HG03066 (cell line): ENCODE data around the gene MAFG.
"Not testable (repeated sequence)": the region's sequence is repeated elsewhere in the genome, so short reads cannot be mapped to it uniquely, and the experiment has no call there.

Source experiments
- ATAC-seq: cut with Tn5 transposase; IDR thresholded peaks from one replicate; pipeline ENCODE4 v1.9.1; 2021; ENCODE audit warnings: low read depth; ENCODE audit not compliant: unreplicated experiment

Gene MAFG

DNA sequence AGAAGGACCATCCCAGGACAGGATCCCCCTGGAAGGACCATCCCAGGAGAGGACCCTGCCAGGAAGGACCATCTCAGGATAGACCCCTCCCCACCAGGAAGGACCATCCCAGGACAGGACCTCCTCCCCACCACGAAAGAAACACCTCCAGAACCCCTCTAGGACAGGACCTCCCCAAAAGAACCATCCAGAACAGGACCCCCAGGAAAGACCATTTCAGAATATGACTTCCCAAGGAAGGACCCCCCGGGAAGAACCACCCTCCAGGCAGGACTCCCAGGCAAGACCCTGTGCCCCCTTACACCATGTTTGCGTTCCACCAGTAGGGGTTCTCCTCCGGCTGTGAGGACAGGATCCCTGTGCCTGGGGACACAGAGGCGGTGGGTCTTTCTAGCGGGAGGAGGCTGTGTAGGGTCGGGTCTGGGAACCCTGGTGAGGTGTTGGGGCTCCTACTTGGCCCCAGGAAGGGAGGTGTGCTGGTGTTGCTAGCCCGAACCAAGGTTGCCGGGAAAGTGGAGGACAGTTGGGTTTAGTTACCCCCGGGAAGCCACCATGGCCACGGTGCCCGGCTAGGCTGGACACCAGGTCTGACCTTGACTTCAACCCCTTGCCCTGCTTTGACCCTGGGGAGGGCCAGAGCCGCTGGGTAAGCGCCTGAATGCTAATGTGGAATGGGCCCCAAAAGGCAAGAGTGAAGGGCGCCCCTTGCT, 31.3 kb upstream of the MAFG start:
- no peak for ATAC-seq

GRCh38 chr17:81957691-81958432, 30.3 kb upstream of the MAFG start:
- ATAC-seq, result no peak

- no peak for ATAC-seq
These were observed 29.4 kb upstream of the MAFG start for GRCh38 chr17:81956607-81957589.

- ATAC-seq, result no peak
These were observed 28.4 kb upstream of the MAFG start for GRCh38 chr17:81955756-81956544.

GRCh38 chr17:81955058-81955681, 27.6 kb upstream of the MAFG start:
- no peak for ATAC-seq

- ATAC-seq, result no peak
These were observed 26.9 kb upstream of the MAFG start for GRCh38 chr17:81954131-81955057.

GRCh38 chr17:81953443-81953842, 25.9 kb upstream of the MAFG start:
- ATAC-seq, result not testable (repeated sequence)

DNA sequence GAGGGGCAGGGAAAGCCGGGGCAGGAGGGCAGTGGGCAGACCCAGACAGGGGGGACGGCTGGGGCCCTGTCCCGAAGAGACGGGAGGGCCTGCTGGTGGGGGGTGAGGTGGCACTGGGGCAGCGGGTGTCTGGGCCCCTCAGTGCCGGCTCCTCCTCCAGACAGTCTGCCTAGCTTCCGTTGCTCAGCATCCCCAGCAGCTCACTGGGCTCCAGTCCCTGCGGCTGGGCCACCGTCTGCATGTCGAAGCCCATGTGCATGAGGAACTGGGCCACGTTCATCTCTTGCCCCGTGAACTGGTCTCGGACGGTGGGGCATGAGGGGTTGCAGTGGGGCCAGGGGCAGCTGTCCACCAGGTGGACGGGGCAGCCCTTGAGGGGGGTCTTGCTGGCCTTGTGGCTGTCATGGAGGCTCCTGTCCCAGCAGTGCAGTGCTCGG, 25.3 kb upstream of the MAFG start:
- no peak for ATAC-seq

DNA sequence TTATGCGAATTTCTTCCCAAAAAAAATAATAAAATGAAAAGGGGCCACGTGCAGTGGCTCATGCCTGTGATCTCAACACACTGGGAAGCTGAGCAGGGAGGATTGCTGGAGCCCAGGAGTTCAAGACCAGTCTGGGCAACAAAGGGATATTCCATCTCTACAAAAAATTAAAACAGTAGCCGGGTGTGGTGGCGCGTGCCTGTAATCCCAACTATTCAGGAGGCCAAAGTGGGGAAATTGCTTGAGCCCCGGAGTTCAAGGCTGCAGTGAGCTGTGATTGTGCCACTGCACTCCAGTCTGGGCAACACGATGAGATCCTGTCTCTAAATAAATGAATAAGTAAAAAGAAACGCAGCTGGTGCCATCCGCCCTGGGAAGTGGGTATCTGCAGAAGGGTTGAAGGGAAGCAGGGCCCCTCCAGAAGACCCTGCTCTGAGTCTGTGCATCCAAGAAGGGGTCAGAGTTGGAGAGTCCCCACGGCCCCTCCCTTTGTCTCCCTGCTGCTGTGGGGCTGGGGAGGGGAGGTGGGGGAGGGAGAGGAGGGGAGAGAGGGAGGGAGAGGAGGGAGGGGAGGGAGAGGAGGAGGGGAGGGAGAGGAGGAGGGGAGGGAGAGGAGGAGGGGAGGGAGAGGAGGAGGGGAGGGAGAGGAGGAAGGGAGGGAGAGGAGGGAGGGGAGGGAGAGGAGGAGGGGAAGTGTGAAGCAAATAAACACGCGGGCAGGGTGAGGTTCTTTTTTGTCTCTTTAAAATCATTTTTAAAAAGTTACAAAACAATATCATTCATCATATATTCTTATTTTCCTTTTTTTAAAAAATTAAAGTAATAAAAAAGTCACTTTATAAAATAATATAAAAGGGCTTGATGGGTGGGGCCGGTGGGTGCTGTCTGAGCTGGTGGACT, 24.5 kb upstream of the MAFG start:
- ATAC-seq, result no peak

GRCh38 chr17:81950501-81950900, 23.0 kb upstream of the MAFG start:
- ATAC-seq, result no peak

GRCh38 chr17:81948635-81949378, 21.3 kb upstream of the MAFG start:
- no peak for ATAC-seq

- ATAC-seq, result no peak
These were observed 19.7 kb upstream of the MAFG start, which contains the start of gene MYADML2 for GRCh38 chr17:81947189-81947588. MYADML2 (minus strand) TSS chr17:81947233; CDS start chr17:81941741, 5,492 bp downstream.

- no peak for ATAC-seq
These were observed 17.3 kb upstream of the MAFG start for GRCh38 chr17:81944858-81945257.

DNA sequence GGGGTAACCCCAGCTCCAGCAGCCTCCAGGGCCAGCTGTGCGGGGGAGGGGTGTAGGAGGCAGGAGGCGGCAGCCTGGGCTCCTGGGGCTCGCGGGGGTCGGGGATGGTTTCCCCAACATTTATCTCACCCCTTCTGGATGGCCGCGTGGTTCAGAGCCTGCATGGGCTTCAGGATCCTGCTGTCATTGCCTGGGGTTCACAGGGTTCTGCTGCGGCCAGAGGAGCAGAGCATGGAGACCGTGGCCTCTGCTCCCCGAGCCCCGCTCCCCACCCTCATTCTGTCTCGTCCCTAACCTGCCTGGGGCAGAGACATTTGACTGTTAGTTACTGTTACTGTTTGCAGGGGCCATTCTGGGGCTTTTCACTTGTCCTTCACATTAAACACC, 14.6 kb upstream of the MAFG start:
- ATAC-seq, result no peak

- ATAC-seq, result no peak
These were observed 14.1 kb upstream of the MAFG start for GRCh38 chr17:81941484-81942166.
